ENCODE results near the gene TMEM131L. TPM values are rescaled to one million over a fixed set of nuclear protein-coding genes. Genes with fewer than 3 reads are reported as not detected.

TMEM131L gene
- total RNA-seq, 1 donor from 2014 or later: 18.9 TPM

GRCh38 chr4:153628796-153629315 lies 162.7 kb downstream of the TMEM131L start:
- Mint-ChIP-seq H3K27ac (no peak overlapping the region), H3K36me3 (ENCODE audit: insufficient read depth) (peaks cover 25% of the 10 kb centered on the region), H3K27me3 (no peaks in the 10 kb centered on the region), H3K9me3 (ENCODE audit: low read depth) (no peaks in the 10 kb centered on the region), H3K4me3 (ENCODE audit: low read depth) (no peak overlapping the region), H3K4me1 (ENCODE audit: low read depth) (no peaks in the 10 kb centered on the region)
- no peak for TF ChIP-seq CTCF (IDR thresholded peaks at IDR 0.05; ENCODE audit: unreplicated experiment)
- no peak for DNase-seq (ENCODE audit: low spot score, unreplicated experiment)

- Mint-ChIP-seq H3K36me3 (ENCODE audit: insufficient read depth) (peaks cover 25% of the 10 kb centered on the region), H3K9me3 (ENCODE audit: low read depth) (no peaks in the 10 kb centered on the region), H3K4me3 (ENCODE audit: low read depth) (no peak overlapping the region), H3K4me1 (ENCODE audit: low read depth) (no peaks in the 10 kb centered on the region), H3K27ac (no peak overlapping the region), H3K27me3 (no peaks in the 10 kb centered on the region)
- no peak for DNase-seq (ENCODE audit: low spot score, unreplicated experiment)
- TF ChIP-seq CTCF (IDR thresholded peaks at IDR 0.05; ENCODE audit: unreplicated experiment): no peak
Measured at GRCh38 chr4:153629776-153630175, 163.6 kb downstream of the TMEM131L start.

GRCh38 chr4:153634738-153635353 lies 168.7 kb downstream of the TMEM131L start:
- TF ChIP-seq CTCF (IDR thresholded peaks at IDR 0.05; ENCODE audit: unreplicated experiment): peak; percentile 66
- no peaks in the 10 kb centered on the region for H3K4me1 Mint-ChIP-seq (ENCODE audit: low read depth)
- H3K4me3 Mint-ChIP-seq (ENCODE audit: low read depth): no peak overlapping the region
- DNase-seq (ENCODE audit: low spot score, unreplicated experiment): no peak
- no peaks in the 10 kb centered on the region for H3K9me3 Mint-ChIP-seq (ENCODE audit: low read depth)
- H3K27ac Mint-ChIP-seq: no peak overlapping the region
- H3K36me3 Mint-ChIP-seq (ENCODE audit: insufficient read depth): peaks cover 18% of the 10 kb centered on the region
- H3K27me3 Mint-ChIP-seq: no peaks in the 10 kb centered on the region

- TF ChIP-seq CTCF (IDR thresholded peaks at IDR 0.05; ENCODE audit: unreplicated experiment): no peak
- no peaks in the 10 kb centered on the region for H3K4me1 Mint-ChIP-seq (ENCODE audit: low read depth)
- no peak overlapping the region for H3K4me3 Mint-ChIP-seq (ENCODE audit: low read depth)
- no peaks in the 10 kb centered on the region for H3K9me3 Mint-ChIP-seq (ENCODE audit: low read depth)
- H3K36me3 Mint-ChIP-seq (ENCODE audit: insufficient read depth): peaks cover 10% of the 10 kb centered on the region
- H3K27me3 Mint-ChIP-seq: no peaks in the 10 kb centered on the region
- no peak for DNase-seq (ENCODE audit: low spot score, unreplicated experiment)
- no peak overlapping the region for H3K27ac Mint-ChIP-seq
Measured at GRCh38 chr4:153635846-153636245, 169.7 kb downstream of the TMEM131L start.

GRCh38 chr4:153637201-153637600 lies 171.0 kb downstream of the TMEM131L start:
- peaks cover 6% of the 10 kb centered on the region for H3K36me3 Mint-ChIP-seq (ENCODE audit: insufficient read depth)
- H3K27me3 Mint-ChIP-seq: no peaks in the 10 kb centered on the region
- no peaks in the 10 kb centered on the region for H3K9me3 Mint-ChIP-seq (ENCODE audit: low read depth)
- no peak overlapping the region for H3K27ac Mint-ChIP-seq
- no peak for TF ChIP-seq CTCF (IDR thresholded peaks at IDR 0.05; ENCODE audit: unreplicated experiment)
- no peak for DNase-seq (ENCODE audit: low spot score, unreplicated experiment)
- no peak overlapping the region for H3K4me3 Mint-ChIP-seq (ENCODE audit: low read depth)
- no peaks in the 10 kb centered on the region for H3K4me1 Mint-ChIP-seq (ENCODE audit: low read depth)

All from progenitor cell of endocrine pancreas (in vitro differentiated cells).